Measurements from ENCODE around the gene ZNF561.

ZNF561 gene

DNA sequence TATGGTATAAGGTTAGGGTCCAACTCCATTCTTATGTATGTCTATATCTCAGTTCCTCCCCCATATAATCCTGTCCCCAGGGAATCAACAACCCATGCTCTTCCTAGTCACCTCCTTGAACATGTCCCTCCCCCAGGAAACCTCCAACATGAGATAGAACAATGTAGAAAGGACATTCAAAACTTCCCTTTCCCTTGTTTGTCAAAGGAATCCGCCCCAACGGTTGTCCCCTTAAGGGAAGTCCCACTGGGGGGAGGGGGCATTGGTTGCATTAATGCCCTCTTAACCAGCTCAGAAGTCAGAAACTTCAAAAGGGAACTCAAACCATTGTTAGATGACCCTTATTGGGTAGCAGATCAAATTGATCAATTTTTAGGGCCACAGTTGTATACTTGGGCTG is 6.8 kb upstream of the ZNF561 start:
- H4K8ac ChIP-seq (ENCODE audit: low read depth, low read length), result no peak overlapping the region

DNA sequence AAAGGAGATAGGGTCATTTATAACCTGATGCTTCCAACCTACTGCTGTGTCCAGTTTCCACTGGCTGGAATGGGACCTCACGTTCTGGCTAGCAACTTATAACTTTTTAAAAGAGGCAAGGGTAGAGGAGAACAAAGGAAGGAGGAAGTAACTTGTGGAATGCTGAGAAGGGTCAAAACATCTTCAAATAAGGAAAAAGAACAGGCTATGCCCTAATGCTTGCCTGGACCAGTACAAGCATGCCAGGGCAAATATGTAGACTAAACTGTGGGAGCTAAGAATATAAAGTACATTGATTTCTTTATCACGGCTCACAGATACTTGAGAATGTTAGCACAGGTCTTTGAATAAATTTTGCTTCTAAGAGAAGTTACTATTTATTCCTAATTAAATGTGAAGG is 1.5 kb upstream of the ZNF561 start:
- Histone ChIP-seq H2AK5ac (ENCODE audit: low read length) (no peak overlapping the region), H3K18ac (ENCODE audit: low read length) (no peak overlapping the region), H3K4me2 (ENCODE audit: low read length) (no peak overlapping the region), H3K36me3 (ENCODE audit: control insufficient read depth in 1 of 2, insufficient read depth in 2 of 2, low read length in 2 of 2) (peaks cover 10 to 18% of the 10 kb centered on the region in 2 experiments), H3K4me3 (ENCODE audit: low read depth, low read length) (no peak overlapping the region), H2BK12ac (ENCODE audit: low read length) (no peak overlapping the region), H2BK120ac (ENCODE audit: insufficient read depth, low read length, poor library complexity) (no peak overlapping the region), H4K8ac (ENCODE audit: low read depth, low read length) (no peak overlapping the region), H3K23ac (ENCODE audit: low read length) (no peak overlapping the region), H3K79me1 (ENCODE audit: low read length) (peaks cover 9% of the 10 kb centered on the region), H3K27ac (ENCODE audit: low read depth, low read length) (peak overlapping the region; percentile 73), H3K14ac (ENCODE audit: low read length) (no peak overlapping the region), H4K91ac (ENCODE audit: low read depth, low read length) (no peak overlapping the region), H4K12ac (ENCODE audit: low read depth, low read length) (no peak overlapping the region), H3K4me1 (ENCODE audit: control insufficient read depth in 1 of 2, insufficient read depth in 2 of 2, low read length in 2 of 2) (peaks cover 5 to 6% of the 10 kb centered on the region in 2 experiments), H3K9me3 (ENCODE audit: insufficient read depth, low read depth, low read length) (no peaks in the 10 kb centered on the region), H3K4ac (ENCODE audit: low read depth, low read length) (no peak overlapping the region), H3K79me2 (ENCODE audit: control insufficient read depth, insufficient read depth, low read length, poor library complexity) (peaks cover 8% of the 10 kb centered on the region), H2AFZ (ENCODE audit: insufficient read depth, low read length, poor library complexity) (no peak overlapping the region), H3K9ac (ENCODE audit: low read length) (no peak overlapping the region), H3K27me3 (ENCODE audit: insufficient read depth, low read length) (no peaks in the 10 kb centered on the region), H2BK5ac (ENCODE audit: low read depth, low read length, poor library complexity) (no peak overlapping the region)
- WGBS (ENCODE audit: extremely low coverage, insufficient coverage, insufficient read length), result no CpG with 5 or more reads among the region's 2 CpGs
- no peak for DNase-seq

More for the DNA sequence above, 6.8 kb upstream of the ZNF561 start:
- H3K27ac ChIP-seq (ENCODE audit: low read depth, low read length), result no peak overlapping the region
- DNase-seq, result no peak
- H4K91ac ChIP-seq (ENCODE audit: low read depth, low read length), result no peak overlapping the region
- H3K23ac ChIP-seq (ENCODE audit: low read length), result no peak overlapping the region
- H2BK5ac ChIP-seq (ENCODE audit: low read depth, low read length, poor library complexity), result no peak overlapping the region
- no peak overlapping the region for H3K14ac ChIP-seq (ENCODE audit: low read length)
- no peaks in the 10 kb centered on the region for H3K9me3 ChIP-seq (ENCODE audit: insufficient read depth, low read depth, low read length)
- H3K27me3 ChIP-seq (ENCODE audit: insufficient read depth, low read length), result no peaks in the 10 kb centered on the region
- no peak overlapping the region for H3K9ac ChIP-seq (ENCODE audit: low read length)
- peaks cover 0 to 7% of the 10 kb centered on the region in 2 experiments for H3K36me3 ChIP-seq (ENCODE audit: control insufficient read depth in 1 of 2, insufficient read depth in 2 of 2, low read length in 2 of 2)
- no peak overlapping the region for H3K18ac ChIP-seq (ENCODE audit: low read length)
- no peaks in the 10 kb centered on the region for H3K4me1 ChIP-seq (ENCODE audit: control insufficient read depth in 1 of 2, insufficient read depth in 2 of 2, low read length in 2 of 2)
- no peaks in the 10 kb centered on the region for H3K79me1 ChIP-seq (ENCODE audit: low read length)
- no peak overlapping the region for H2AK5ac ChIP-seq (ENCODE audit: low read length)
- WGBS (ENCODE audit: extremely low coverage, insufficient coverage, insufficient read length), result no CpG with 5 or more reads among the region's 2 CpGs
- no peak overlapping the region for H4K12ac ChIP-seq (ENCODE audit: low read depth, low read length)
- no peak overlapping the region for H3K4me3 ChIP-seq (ENCODE audit: low read depth, low read length)
- H3K79me2 ChIP-seq (ENCODE audit: control insufficient read depth, insufficient read depth, low read length, poor library complexity), result no peaks in the 10 kb centered on the region
- H2BK12ac ChIP-seq (ENCODE audit: low read length), result no peak overlapping the region
- no peak overlapping the region for H2BK120ac ChIP-seq (ENCODE audit: insufficient read depth, low read length, poor library complexity)
- H2AFZ ChIP-seq (ENCODE audit: insufficient read depth, low read length, poor library complexity), result no peak overlapping the region
- H3K4me2 ChIP-seq (ENCODE audit: low read length), result no peak overlapping the region
- no peak overlapping the region for H3K4ac ChIP-seq (ENCODE audit: low read depth, low read length)

DNA sequence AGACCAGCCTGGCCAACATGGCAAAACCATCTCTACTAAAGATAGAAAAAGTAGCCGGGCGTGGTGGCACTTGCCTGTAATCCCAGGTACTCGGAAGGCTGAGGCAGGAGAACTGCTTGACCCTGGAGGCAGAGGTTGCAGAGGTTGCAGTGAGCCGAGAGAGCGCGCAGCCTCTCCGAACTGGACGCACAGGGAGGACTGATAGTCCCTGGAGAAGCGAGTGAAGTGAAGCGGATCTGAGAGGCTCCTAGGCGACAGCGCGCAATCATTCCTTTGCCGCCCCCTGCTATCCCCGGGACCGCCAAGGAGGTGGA is 233 bp downstream of the ZNF561 start:
- H2AFZ ChIP-seq (ENCODE audit: insufficient read depth, low read length, poor library complexity), result peak overlapping the region; percentile 62
- no CpG with 5 or more reads among the region's 16 CpGs for WGBS (ENCODE audit: extremely low coverage, insufficient coverage, insufficient read length)
- peak overlapping the region; percentile 64 for H3K4ac ChIP-seq (ENCODE audit: low read depth, low read length)
- H3K9ac ChIP-seq (ENCODE audit: low read length), result peak overlapping the region; percentile 93
- H3K4me2 ChIP-seq (ENCODE audit: low read length), result peak overlapping the region; percentile 75
- peak overlapping the region; percentile 86 for H4K91ac ChIP-seq (ENCODE audit: low read depth, low read length)
- H3K36me3 ChIP-seq (ENCODE audit: control insufficient read depth in 1 of 2, insufficient read depth in 2 of 2, low read length in 2 of 2), result peaks cover 19 to 32% of the 10 kb centered on the region in 2 experiments
- H2BK12ac ChIP-seq (ENCODE audit: low read length), result peak overlapping the region; percentile 38
- peak overlapping the region; percentile 94 for H3K18ac ChIP-seq (ENCODE audit: low read length)
- no peak for DNase-seq
- peak overlapping the region; percentile 86 for H4K8ac ChIP-seq (ENCODE audit: low read depth, low read length)
- H2AK5ac ChIP-seq (ENCODE audit: low read length), result peak overlapping the region; percentile 33
- no peak overlapping the region for H3K23ac ChIP-seq (ENCODE audit: low read length)
- H3K27ac ChIP-seq (ENCODE audit: low read depth, low read length), result peak overlapping the region; percentile 91
- peak overlapping the region; percentile 90 for H4K12ac ChIP-seq (ENCODE audit: low read depth, low read length)
- H3K14ac ChIP-seq (ENCODE audit: low read length), result peak overlapping the region; percentile 74
- H2BK120ac ChIP-seq (ENCODE audit: insufficient read depth, low read length, poor library complexity), result peak overlapping the region; percentile 39
- H3K27me3 ChIP-seq (ENCODE audit: insufficient read depth, low read length), result no peaks in the 10 kb centered on the region
- H2BK5ac ChIP-seq (ENCODE audit: low read depth, low read length, poor library complexity), result peak overlapping the region; percentile 77
- H3K9me3 ChIP-seq (ENCODE audit: insufficient read depth, low read depth, low read length), result no peaks in the 10 kb centered on the region
- peaks cover 8% of the 10 kb centered on the region for H3K79me2 ChIP-seq (ENCODE audit: control insufficient read depth, insufficient read depth, low read length, poor library complexity)
- H3K79me1 ChIP-seq (ENCODE audit: low read length), result peaks cover 9% of the 10 kb centered on the region
- H3K4me1 ChIP-seq (ENCODE audit: control insufficient read depth in 1 of 2, insufficient read depth in 2 of 2, low read length in 2 of 2), result peaks cover 5 to 6% of the 10 kb centered on the region in 2 experiments
- H3K4me3 ChIP-seq (ENCODE audit: low read depth, low read length), result peak overlapping the region; percentile 87

DNA sequence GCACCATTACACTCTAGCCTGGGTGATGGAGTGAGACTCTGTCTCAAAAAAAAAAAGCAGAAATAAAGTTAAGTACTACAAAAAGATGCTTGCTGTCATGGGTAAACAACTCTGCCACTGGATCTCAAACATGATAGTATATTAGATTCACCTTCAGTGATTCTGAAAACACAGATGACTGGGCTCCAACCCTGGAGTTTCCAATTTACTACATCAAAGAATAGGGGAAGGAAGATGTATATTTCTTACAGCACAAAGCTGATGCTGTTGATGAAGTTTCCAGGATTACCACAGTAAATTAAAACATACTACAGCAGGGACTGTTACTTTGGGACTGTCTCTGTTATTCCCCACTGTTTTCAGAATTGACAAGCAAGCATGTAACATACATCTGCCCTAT is 5.2 kb downstream of the ZNF561 start:
- H3K27me3 ChIP-seq (ENCODE audit: insufficient read depth, low read length), result no peaks in the 10 kb centered on the region
- no peak overlapping the region for H3K4ac ChIP-seq (ENCODE audit: low read depth, low read length)
- no peak for DNase-seq
- no peak overlapping the region for H3K27ac ChIP-seq (ENCODE audit: low read depth, low read length)
- H3K14ac ChIP-seq (ENCODE audit: low read length), result no peak overlapping the region
- H2BK5ac ChIP-seq (ENCODE audit: low read depth, low read length, poor library complexity), result no peak overlapping the region
- H2AK5ac ChIP-seq (ENCODE audit: low read length), result no peak overlapping the region
- peaks cover 5 to 6% of the 10 kb centered on the region in 2 experiments for H3K4me1 ChIP-seq (ENCODE audit: control insufficient read depth in 1 of 2, insufficient read depth in 2 of 2, low read length in 2 of 2)
- H3K36me3 ChIP-seq (ENCODE audit: control insufficient read depth in 1 of 2, insufficient read depth in 2 of 2, low read length in 2 of 2), result peaks cover 54 to 73% of the 10 kb centered on the region in 2 experiments
- H2BK120ac ChIP-seq (ENCODE audit: insufficient read depth, low read length, poor library complexity), result no peak overlapping the region
- no peak overlapping the region for H2BK12ac ChIP-seq (ENCODE audit: low read length)
- H3K79me2 ChIP-seq (ENCODE audit: control insufficient read depth, insufficient read depth, low read length, poor library complexity), result peaks cover 7% of the 10 kb centered on the region
- no peak overlapping the region for H4K12ac ChIP-seq (ENCODE audit: low read depth, low read length)
- H4K91ac ChIP-seq (ENCODE audit: low read depth, low read length), result no peak overlapping the region
- H3K23ac ChIP-seq (ENCODE audit: low read length), result no peak overlapping the region
- H3K79me1 ChIP-seq (ENCODE audit: low read length), result peaks cover 2% of the 10 kb centered on the region
- peaks cover 7% of the 10 kb centered on the region for H3K9me3 ChIP-seq (ENCODE audit: insufficient read depth, low read depth, low read length)
- H2AFZ ChIP-seq (ENCODE audit: insufficient read depth, low read length, poor library complexity), result no peak overlapping the region
- H3K9ac ChIP-seq (ENCODE audit: low read length), result no peak overlapping the region
- H3K4me3 ChIP-seq (ENCODE audit: low read depth, low read length), result no peak overlapping the region
- no peak overlapping the region for H3K18ac ChIP-seq (ENCODE audit: low read length)
- no peak overlapping the region for H3K4me2 ChIP-seq (ENCODE audit: low read length)
- H4K8ac ChIP-seq (ENCODE audit: low read depth, low read length), result no peak overlapping the region
